22Rv1 (cell line): ENCODE data around the gene TNNT2.

Source experiments
- H3K27ac ChIP-seq: fragments of 450-650 bp; 2 replicates; pipeline ENCODE4 v1.5.1; 2017
- ZFX ChIP-seq: fragments of 450-650 bp; IDR thresholded peaks from 2 replicates; pipeline ENCODE4 v1.6.1; 2017; ENCODE audit warnings: antibody characterized with exemption, borderline replicate concordance
- TF ChIP-seq, protein P1 (sequence below): fragments of 450-650 bp; IDR thresholded peaks from 2 replicates; pipeline ENCODE4 v1.5.1; 2017; ENCODE audit warnings: mild to moderate bottlenecking

TNNT2 gene

DNA sequence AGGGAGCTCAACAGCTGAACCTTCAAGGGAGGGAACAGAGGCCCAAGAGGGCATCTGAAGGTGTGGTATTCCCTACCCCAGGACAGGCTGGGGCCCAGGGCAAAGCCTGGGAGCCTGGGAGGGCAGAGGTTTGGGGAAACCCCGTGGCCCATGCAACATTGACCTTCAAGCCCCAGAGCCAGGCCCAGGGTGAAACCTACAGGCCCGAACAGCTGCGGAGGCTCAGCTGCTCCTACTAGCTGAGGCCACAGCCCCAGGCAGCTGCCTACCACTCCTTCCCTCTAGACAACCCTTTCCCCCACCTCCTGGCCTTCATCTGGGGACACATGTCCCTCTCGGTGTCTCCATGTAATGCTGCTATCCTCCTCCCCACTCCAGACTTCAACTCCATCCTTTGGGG, 18.5 kb upstream of the TNNT2 start:
- peak overlapping the region; percentile 72 for H3K27ac ChIP-seq
- TF ChIP-seq, protein P1, sequence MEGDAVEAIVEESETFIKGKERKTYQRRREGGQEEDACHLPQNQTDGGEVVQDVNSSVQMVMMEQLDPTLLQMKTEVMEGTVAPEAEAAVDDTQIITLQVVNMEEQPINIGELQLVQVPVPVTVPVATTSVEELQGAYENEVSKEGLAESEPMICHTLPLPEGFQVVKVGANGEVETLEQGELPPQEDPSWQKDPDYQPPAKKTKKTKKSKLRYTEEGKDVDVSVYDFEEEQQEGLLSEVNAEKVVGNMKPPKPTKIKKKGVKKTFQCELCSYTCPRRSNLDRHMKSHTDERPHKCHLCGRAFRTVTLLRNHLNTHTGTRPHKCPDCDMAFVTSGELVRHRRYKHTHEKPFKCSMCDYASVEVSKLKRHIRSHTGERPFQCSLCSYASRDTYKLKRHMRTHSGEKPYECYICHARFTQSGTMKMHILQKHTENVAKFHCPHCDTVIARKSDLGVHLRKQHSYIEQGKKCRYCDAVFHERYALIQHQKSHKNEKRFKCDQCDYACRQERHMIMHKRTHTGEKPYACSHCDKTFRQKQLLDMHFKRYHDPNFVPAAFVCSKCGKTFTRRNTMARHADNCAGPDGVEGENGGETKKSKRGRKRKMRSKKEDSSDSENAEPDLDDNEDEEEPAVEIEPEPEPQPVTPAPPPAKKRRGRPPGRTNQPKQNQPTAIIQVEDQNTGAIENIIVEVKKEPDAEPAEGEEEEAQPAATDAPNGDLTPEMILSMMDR: no peak
- TF ChIP-seq ZFX: no peak

DNA sequence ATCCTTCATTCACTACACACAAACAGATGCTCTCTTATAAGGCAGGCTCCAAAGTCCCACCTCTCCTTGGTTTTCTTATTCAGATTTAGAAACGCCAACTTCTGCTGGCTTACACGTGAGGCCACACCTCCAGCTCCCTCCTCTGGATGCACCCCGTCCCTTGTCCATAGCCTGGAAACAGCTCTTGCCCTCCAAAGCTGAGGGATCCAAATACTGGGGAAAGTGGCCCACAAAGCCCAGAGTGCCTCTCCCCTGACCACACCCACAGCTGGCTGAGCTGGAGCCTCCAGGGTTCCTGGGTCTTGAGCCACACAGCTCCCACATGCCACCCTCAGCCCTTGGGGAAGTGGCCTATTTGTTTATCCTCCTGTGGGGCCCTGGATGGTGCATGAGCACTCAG, 17.1 kb upstream of the TNNT2 start:
- no peak overlapping the region for H3K27ac ChIP-seq
- TF ChIP-seq, protein P1: no peak
- TF ChIP-seq ZFX: no peak

DNA sequence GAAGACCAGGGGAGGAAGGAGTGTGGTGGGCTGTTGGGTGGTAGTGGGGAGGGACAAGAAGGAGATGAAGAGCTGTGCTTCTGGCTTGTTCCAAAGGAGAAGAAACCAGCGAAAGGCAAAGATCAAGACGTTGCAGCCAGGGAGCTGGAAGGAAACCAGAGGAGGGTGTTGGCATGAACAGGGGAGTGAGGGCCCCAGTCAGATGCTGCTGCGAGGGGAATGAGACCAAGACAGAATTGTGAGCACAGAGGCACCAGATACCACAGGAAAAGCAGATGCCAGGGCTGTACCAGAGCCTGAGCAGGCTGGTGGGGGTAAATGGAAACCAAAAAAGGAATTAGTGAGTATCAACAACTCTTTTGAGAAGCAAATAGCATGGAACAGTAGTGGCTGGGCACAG, 15.6 kb upstream of the TNNT2 start:
- no peak overlapping the region for H3K27ac ChIP-seq
- TF ChIP-seq ZFX: no peak
- TF ChIP-seq, protein P1: no peak

DNA sequence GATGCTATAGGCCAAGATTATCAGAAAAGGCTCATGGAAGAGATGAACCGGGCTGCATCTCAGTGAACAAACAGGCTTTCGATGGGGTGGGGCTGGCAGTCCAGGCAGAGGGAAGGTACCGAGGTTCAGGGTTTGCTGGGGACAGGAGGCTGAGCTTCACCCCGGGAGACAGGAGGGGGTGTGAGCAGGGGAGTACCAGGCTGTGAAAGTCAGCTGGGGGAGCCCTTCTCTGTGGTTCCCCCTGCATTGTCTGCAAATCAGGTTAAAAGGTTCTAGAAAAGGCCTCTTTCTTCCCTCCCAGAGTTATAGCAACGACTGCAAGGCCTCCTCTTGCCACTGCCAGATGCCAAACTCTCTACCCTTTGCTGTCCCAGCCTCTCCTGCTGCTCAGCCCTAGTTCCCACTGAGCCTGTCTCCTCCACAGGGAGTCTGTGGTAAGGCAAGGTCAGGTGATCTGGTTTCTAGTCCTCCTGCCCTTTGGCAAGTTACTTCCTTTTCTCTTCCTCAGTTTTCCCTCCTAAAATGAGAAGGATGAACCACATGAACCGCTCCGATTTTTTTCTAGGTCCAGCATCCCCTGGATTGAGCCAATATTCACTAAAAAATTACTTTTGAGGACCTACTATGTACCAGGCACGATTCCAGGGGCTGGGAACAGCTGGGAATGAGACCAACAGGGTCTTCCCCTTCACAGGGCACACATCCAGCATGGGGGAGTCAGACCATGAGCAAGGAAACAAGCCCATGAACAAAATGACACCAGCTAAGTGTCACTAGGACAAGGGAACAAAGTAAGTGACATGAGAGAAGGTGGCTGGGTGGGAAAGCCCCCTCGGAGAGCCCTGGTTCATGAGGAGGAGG, 14.4 kb upstream of the TNNT2 start:
- H3K27ac ChIP-seq: no peak overlapping the region
- TF ChIP-seq, protein P1: no peak
- TF ChIP-seq ZFX: no peak

DNA sequence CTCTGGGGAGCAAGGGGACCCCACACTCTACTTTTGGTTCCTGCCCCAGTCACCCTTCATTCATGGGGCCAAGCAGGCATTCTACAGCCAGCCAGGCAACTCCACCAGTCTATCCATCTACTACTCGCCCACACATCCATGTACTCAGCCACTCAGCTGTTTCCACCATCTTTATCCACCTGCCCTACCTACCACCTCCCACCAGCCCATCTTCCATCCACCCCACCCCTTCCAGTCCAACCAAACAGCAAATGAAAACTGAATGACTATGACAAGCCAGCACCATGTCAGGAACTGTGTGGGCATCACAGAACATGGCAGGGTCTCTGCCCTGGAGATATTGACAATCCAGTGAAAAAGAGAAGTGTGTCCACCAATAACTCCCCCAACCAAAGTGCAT, 13.7 kb upstream of the TNNT2 start:
- H3K27ac ChIP-seq: no peak overlapping the region
- TF ChIP-seq, protein P1: no peak
- TF ChIP-seq ZFX: no peak

DNA sequence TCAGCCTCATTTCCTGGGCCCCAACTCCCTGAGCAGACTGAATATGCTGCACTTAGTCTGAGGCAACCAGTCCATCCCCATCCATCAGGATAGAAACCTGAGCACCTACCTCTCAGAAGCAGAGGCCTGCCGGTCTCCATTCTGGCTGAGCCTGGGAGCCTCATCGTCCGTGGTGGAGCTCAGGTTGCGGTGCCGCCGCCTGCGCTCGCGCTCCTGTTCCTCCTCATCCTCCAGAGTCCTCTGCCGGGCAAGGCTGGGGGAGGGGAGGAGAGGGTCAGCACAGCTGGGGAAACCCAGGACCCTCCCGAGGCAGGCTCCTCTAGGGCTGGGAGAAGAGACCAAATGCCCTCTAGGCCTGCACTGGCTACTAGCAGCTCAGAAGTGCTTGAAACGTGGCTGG, 11.6 kb upstream of the TNNT2 start:
- no peak overlapping the region for H3K27ac ChIP-seq
- TF ChIP-seq, protein P1: no peak
- no peak for TF ChIP-seq ZFX

DNA sequence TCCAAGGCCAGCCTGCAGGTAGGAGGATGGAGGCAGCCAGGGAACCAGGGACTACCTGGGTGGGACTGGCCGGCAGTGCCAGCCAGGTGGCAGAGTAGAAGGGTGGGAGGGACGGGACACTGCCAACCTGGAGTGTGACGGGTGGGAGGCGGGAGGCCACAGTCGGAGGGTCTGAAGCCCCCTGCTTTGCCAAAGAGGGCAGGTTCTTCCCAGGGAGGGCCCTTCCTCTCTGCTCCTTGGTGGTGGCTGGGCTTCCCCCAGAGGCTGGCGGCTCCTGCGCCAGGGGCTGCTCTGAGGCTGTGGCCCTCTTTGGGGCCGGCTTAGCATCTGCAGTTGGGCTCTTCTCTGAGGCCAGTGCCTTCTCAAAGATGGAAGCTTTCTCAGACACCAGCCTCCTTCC, 8.7 kb upstream of the TNNT2 start:
- TF ChIP-seq, protein P1: no peak
- TF ChIP-seq ZFX: no peak
- H3K27ac ChIP-seq: no peak overlapping the region
